Breast epithelium (tissue), 3 donors: Measurements from ENCODE around the gene ZHX3.

Experiments used
- CTCF ChIP-seq, 3 donors: fragments of 450-650 bp; IDR thresholded peaks; one replicate each; pipeline ENCODE4 v1.5.1; 2016 to 2017; ENCODE audit warnings: antibody characterized with exemption in 3 of 3, mild to moderate bottlenecking in 3 of 3, moderate library complexity in 3 of 3
- POLR2A ChIP-seq: fragments of 450-650 bp; IDR thresholded peaks from one replicate; pipeline ENCODE4 v1.6.1; 2016; ENCODE audit warnings: antibody characterized with exemption, mild to moderate bottlenecking, moderate library complexity
- POLR2AphosphoS5 ChIP-seq, 3 donors: sonication (generic); formaldehyde crosslinking; IDR thresholded peaks; one replicate each; pipeline ENCODE4 v1.6.1; 2017; ENCODE audit warnings: antibody characterized with exemption in 3 of 3

- no peak for TF ChIP-seq CTCF (IDR thresholded peaks at IDR 0.05)
- peak in 2 of 3 donors; percentile 54 to 63 for TF ChIP-seq POLR2AphosphoS5 (IDR thresholded peaks at IDR 0.05)
- no peak for TF ChIP-seq POLR2A
These were observed 179.7 kb downstream of the ZHX3 start for GRCh38 chr20:41137614-41138474.
